OCI-LY7 (cell line): ENCODE results near the gene NCAPD2.
"Not testable (repeated sequence)": the region's sequence is repeated elsewhere in the genome, so short reads cannot be mapped to it uniquely, and the experiment has no call there.

Experiments used
- EZH2phosphoT487 ChIP-seq: fragments of 200-600 bp; sonication (generic); IDR thresholded peaks from 2 replicates; pipeline ENCODE4 v1.6.1; 2018; ENCODE audit warnings: low read depth, borderline replicate concordance, mild to moderate bottlenecking, mixed run types, antibody characterized with exemption, low read length, moderate library complexity, mixed read lengths
- TF ChIP-seq, protein P1 (sequence below): fragments of 200-600 bp; sonication (generic); conservative IDR thresholded peaks from 2 replicates; pipeline ENCODE4 v1.5.1; 2014; ENCODE audit warnings: mild to moderate bottlenecking, antibody characterized with exemption, low read length, moderate library complexity, mixed read lengths

DNA sequence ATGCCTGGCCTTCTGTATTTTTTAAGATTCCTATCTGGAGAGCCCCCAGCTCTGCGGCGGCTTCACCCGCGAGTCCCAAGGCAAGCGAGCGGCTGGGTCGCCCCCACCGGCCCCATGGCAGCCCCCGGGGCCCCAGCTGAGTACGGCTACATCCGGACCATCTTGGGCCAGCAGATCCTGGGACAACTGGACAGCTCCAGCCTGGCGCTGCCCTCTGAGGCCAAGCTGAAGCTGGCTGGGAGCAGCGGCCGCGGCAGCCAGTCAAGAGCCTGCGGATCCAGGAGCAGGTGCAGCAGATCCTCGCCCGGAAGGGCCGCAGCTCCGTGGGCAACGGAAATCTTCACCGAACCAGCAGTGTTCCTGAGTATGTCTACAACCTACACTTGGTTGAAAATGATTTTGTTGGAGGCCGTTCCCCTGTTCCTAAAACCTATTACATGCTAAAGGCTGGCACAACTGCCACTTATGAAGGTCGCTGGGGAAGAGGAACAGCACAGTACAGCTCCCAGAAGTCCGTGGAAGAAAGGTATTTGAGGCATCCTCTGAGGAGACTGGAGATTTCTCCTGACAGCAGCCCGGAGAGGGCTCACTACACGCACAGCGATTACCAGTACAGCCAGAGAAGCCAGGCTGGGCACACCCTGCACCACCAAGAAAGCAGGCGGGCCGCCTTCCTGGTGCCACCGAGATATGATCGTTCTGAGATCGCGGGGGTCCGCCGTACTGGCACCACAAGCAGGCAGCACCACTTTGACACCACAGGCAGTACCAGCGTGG lies 16.1 kb upstream of the NCAPD2 start:
- TF ChIP-seq, protein P1, sequence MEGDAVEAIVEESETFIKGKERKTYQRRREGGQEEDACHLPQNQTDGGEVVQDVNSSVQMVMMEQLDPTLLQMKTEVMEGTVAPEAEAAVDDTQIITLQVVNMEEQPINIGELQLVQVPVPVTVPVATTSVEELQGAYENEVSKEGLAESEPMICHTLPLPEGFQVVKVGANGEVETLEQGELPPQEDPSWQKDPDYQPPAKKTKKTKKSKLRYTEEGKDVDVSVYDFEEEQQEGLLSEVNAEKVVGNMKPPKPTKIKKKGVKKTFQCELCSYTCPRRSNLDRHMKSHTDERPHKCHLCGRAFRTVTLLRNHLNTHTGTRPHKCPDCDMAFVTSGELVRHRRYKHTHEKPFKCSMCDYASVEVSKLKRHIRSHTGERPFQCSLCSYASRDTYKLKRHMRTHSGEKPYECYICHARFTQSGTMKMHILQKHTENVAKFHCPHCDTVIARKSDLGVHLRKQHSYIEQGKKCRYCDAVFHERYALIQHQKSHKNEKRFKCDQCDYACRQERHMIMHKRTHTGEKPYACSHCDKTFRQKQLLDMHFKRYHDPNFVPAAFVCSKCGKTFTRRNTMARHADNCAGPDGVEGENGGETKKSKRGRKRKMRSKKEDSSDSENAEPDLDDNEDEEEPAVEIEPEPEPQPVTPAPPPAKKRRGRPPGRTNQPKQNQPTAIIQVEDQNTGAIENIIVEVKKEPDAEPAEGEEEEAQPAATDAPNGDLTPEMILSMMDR, result not testable (repeated sequence)
- not testable (repeated sequence) for TF ChIP-seq EZH2phosphoT487
